Activated T-helper 1 cell treated with anti-CD3 and anti-CD28 coated beads, Interleukin-12 subunit alpha, Interleukin-12 subunit beta, Interleukin-2, Interleukin-4 antibody, amounts not matched to agents 30 ng/mL and 10 ng/mL and 1 ng/mL, durations not matched to agents 14 hours and 24 hours and 36 hours (primary cell): Measurements from ENCODE around the gene OLFML2A. TPM values are rescaled to one million over a fixed set of nuclear protein-coding genes. Genes with fewer than 3 reads are reported as not detected.
A peak's percentile ranks its signal among the peaks of the same experiment; 100 is the strongest.
"Not testable (repeated sequence)": the region's sequence is repeated elsewhere in the genome, so short reads cannot be mapped to it uniquely, and the experiment has no call there.

Source experiments
- DNase-seq: peaks from one replicate; pipeline ENCODE4 v3.0.0; 2021; ENCODE audit warnings: low spot score
- H3K27ac Mint-ChIP-seq: one replicate; pipeline ENCODE4 v1.8.0; 2021; ENCODE audit warnings: mild to moderate bottlenecking, mixed read lengths
- H3K27me3 Mint-ChIP-seq: one replicate; pipeline ENCODE4 v1.8.0; 2022; ENCODE audit warnings: mild to moderate bottlenecking, moderate library complexity, mixed read lengths; ENCODE audit not compliant: insufficient read depth
- H3K36me3 Mint-ChIP-seq: one replicate; pipeline ENCODE4 v1.8.0; 2021; ENCODE audit warnings: low read depth, mixed read lengths
- H3K4me1 Mint-ChIP-seq: one replicate; pipeline ENCODE4 v1.8.0; 2021; ENCODE audit warnings: low read depth, mixed read lengths
- H3K4me3 Mint-ChIP-seq: one replicate; pipeline ENCODE4 v1.8.0; 2021; ENCODE audit warnings: mild to moderate bottlenecking, moderate library complexity, mixed read lengths
- H3K9me3 Mint-ChIP-seq: one replicate; pipeline ENCODE4 v1.8.0; 2021; ENCODE audit warnings: mixed read lengths
- intact Hi-C: fragments of 100-400 bp; cut with micrococcal nuclease; formaldehyde crosslinking; loops from one replicate; pipeline ENCODE4 v1.15.1; 2024
- total RNA-seq: library from RNA; stranded (reverse); gene quantifications from 2 replicates; pipeline ENCODE4 v1.2.3, GENCODE V29; 2022

The OLFML2A gene
- not detected in 2 replicates for total RNA-seq

GRCh38 chr9:124776954-124777648 lies at the start of gene OLFML2A:
Gene OLFML2A, plus strand, starts transcription at chr9:124777133. Its CDS starts 138 bp downstream, at chr9:124777271.
- Mint-ChIP-seq H3K4me1 (peaks cover 30% of the 10 kb centered on the region), H3K27ac (no peak within 1 kb of the TSS), H3K27me3 (peaks cover 41% of the 10 kb centered on the region), H3K36me3 (no peaks in the 10 kb centered on the region), H3K4me3 (peak within 1 kb of the TSS; percentile 71), H3K9me3 (no peaks in the 10 kb centered on the region)
- DNase-seq, result no peak
- intact Hi-C loops, result no loop called here

GRCh38 chr9:124730772-124731171 lies 46.2 kb upstream of the OLFML2A start:
- Mint-ChIP-seq H3K27me3 (peaks cover 2% of the 10 kb centered on the region), H3K36me3 (no peaks in the 10 kb centered on the region), H3K9me3 (no peaks in the 10 kb centered on the region), H3K4me1 (peaks cover 30% of the 10 kb centered on the region), H3K4me3 (no peak overlapping the region), H3K27ac (no peak overlapping the region)
- intact Hi-C loops, result no loop called here
- no peak for DNase-seq

DNA sequence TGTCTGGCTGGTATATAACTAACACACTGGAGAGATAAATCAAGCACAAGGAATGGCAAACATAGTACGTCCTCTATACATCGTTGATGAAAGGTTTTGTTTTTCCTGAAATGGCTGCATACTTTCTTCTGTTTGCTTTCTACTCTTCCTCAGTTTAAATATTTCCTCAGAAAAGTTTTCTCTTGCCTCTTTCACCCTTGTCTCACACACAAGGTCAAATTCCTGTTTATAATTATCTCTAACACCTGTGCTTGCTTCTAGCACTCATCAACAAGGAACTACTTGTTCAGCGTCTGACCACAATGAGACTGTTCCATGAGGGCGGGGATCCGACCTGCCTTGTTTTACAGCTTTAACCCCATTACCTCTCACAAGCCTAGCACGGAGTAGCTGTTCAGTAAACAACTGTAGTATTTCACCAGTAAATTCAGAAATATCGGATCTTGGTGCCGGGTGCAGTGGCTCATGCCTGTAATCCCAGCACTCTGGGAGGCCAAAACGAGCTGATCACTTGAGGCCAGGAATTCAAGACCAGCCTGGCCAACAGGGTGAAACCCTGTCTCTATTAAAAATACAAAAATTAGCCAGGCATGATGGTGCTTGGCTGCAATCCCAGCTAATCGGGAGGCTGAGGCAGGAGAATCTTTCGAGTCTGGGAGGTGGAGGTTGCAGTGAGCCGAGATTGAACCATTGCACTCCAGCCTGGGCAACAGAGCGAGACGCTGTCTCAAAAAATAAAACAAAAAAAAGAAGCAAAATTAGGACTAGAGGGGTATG lies 42.8 kb upstream of the OLFML2A start:
- no peaks in the 10 kb centered on the region for H3K36me3 Mint-ChIP-seq
- DNase-seq, result no peak
- no peak overlapping the region for H3K4me3 Mint-ChIP-seq
- peaks cover 2% of the 10 kb centered on the region for H3K27me3 Mint-ChIP-seq
- intact Hi-C loops, result no loop called here
- no peaks in the 10 kb centered on the region for H3K9me3 Mint-ChIP-seq
- H3K4me1 Mint-ChIP-seq, result peaks cover 22% of the 10 kb centered on the region
- no peak overlapping the region for H3K27ac Mint-ChIP-seq

DNA sequence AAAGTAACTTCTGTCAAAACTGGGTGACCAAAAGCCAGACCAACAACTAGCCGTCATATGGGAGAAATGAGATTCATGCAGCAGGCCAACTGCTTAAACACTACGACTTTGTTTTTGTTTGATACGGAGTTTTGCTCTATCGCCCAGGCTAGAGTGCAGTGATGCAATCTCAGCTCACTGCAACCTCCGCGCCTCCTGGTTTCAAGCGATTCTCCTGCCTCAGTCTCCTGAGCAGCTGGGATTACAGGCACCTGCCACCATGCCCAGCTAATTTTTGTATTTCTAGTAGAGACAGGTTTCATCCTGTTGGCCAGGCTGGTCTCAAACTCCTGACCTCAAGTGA lies 42.2 kb upstream of the OLFML2A start:
- H3K27ac Mint-ChIP-seq, H3K36me3 Mint-ChIP-seq, H3K27me3 Mint-ChIP-seq, H3K9me3 Mint-ChIP-seq, DNase-seq, H3K4me3 Mint-ChIP-seq: not testable (repeated sequence)
- peaks cover 22% of the 10 kb centered on the region for H3K4me1 Mint-ChIP-seq
- intact Hi-C loops, result loop anchor here (1.0 kb wide), 1 partner anchor 22 kb away; no protein-coding TSS in a partner anchor

DNA sequence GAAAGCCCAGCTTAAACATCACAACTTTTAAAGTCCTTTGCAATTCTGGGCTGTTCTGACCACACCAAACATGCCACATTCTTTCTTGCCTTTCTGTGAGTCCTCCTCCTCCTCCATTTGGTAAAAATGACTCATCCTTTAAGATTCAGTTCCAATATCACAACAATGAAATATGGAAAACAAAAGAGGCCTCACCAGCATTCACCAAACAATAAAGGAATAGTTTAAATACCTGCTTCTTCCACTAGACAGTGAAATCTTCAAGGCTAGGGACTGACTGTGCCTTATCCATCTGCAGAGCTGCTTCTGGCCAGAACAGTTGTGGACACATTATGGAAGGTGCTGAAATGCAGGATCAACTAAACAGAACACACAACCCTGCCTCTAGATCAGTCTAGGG lies 41.8 kb upstream of the OLFML2A start:
- Mint-ChIP-seq H3K27ac (peak overlapping the region; percentile 61), H3K4me1 (peaks cover 25% of the 10 kb centered on the region), H3K36me3 (no peaks in the 10 kb centered on the region), H3K27me3 (peaks cover 2% of the 10 kb centered on the region), H3K9me3 (no peaks in the 10 kb centered on the region), H3K4me3 (no peak overlapping the region)
- no peak for DNase-seq
- intact Hi-C loops, result loop anchor here (1.0 kb wide), 1 partner anchor 23 kb away; no protein-coding TSS in a partner anchor

- intact Hi-C loops, H3K27ac Mint-ChIP-seq, H3K36me3 Mint-ChIP-seq, DNase-seq, H3K4me3 Mint-ChIP-seq, H3K27me3 Mint-ChIP-seq, H3K9me3 Mint-ChIP-seq: not testable (repeated sequence)
- H3K4me1 Mint-ChIP-seq, result peaks cover 27% of the 10 kb centered on the region
Measured at GRCh38 chr9:124738075-124738474, 38.9 kb upstream of the OLFML2A start.

GRCh38 chr9:124739360-124739759 lies 37.6 kb upstream of the OLFML2A start:
- H3K27me3 Mint-ChIP-seq, result no peaks in the 10 kb centered on the region
- intact Hi-C loops, result no loop called here

DNA sequence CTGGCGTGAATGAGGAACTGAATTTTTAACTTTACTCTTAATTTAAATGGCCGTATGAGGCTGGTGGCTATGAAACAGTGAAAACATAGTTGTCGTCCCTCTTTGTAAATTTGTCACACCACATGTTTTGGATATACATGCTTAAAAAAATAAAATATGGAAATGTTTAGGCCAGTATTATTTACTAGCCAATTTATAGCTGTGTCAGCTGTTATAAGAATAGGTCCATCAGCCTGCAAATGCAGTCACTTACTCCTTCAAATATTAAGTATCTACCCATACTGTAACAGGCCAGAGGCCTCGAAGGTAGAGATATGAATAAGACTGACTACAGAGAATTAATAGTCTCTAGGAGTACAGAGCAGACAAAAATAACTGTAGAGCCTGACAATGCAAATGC lies 35.8 kb upstream of the OLFML2A start:
- Mint-ChIP-seq H3K4me1 (peaks cover 5% of the 10 kb centered on the region), H3K36me3 (no peaks in the 10 kb centered on the region), H3K4me3 (no peak overlapping the region), H3K27me3 (no peaks in the 10 kb centered on the region), H3K9me3 (no peaks in the 10 kb centered on the region), H3K27ac (no peak overlapping the region)
- DNase-seq, result no peak
- intact Hi-C loops, result no loop called here

More at GRCh38 chr9:124739360-124739759, 37.6 kb upstream of the OLFML2A start:
- Mint-ChIP-seq H3K4me3 (no peak overlapping the region), H3K9me3 (no peaks in the 10 kb centered on the region), H3K27ac (no peak overlapping the region), H3K36me3 (no peaks in the 10 kb centered on the region), H3K4me1 (peaks cover 21% of the 10 kb centered on the region)
- no peak for DNase-seq

DNA sequence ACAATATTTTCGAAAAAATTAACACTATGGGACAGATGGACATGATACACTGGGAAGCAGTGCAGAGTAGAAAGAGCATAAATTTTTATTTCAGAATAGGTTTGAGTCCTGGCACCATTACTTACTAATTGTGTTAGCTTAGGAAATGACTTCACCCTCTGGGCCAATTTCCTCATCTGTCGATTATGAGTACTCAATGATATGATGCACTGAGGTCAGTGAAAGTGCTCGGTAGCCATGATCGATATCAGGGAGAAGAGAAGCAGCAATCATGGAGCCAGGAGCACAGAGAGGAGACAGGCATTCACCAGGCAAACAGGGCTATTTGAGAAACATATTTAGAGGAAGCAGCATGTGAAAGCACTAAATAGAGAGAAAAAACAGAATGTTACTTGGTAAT lies 35.3 kb upstream of the OLFML2A start:
- no peaks in the 10 kb centered on the region for H3K36me3 Mint-ChIP-seq
- H3K27ac Mint-ChIP-seq, result no peak overlapping the region
- no peak for DNase-seq
- intact Hi-C loops, result no loop called here
- no peaks in the 10 kb centered on the region for H3K27me3 Mint-ChIP-seq
- H3K9me3 Mint-ChIP-seq, result no peaks in the 10 kb centered on the region
- no peak overlapping the region for H3K4me3 Mint-ChIP-seq
- H3K4me1 Mint-ChIP-seq, result peaks cover 5% of the 10 kb centered on the region

DNA sequence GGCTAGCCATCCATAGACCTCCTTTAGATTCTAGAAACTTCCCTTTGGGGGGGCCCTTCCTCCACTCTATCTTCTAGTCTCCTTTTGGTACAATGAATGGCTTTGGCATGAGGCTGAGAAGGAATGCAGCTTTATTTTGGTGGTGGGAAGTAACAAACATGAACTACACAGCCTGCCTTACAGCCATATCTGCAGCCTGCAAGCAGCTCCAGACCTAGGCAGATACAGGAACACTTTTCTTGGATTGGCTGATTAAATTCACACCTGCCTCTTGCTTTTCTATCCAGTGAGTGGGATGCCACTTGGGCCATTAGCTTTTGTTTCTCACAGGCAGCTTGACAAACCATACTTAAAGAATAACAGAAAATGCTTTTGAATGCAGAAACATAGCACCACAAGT lies 34.0 kb upstream of the OLFML2A start:
- Mint-ChIP-seq H3K36me3 (no peaks in the 10 kb centered on the region), H3K4me3 (no peak overlapping the region), H3K27me3 (no peaks in the 10 kb centered on the region), H3K4me1 (peaks cover 5% of the 10 kb centered on the region), H3K27ac (no peak overlapping the region), H3K9me3 (no peaks in the 10 kb centered on the region)
- DNase-seq, result no peak
- intact Hi-C loops, result no loop called here

GRCh38 chr9:124743686-124744348 lies 33.1 kb upstream of the OLFML2A start:
- no peak for DNase-seq
- Mint-ChIP-seq H3K27me3 (no peaks in the 10 kb centered on the region), H3K36me3 (no peaks in the 10 kb centered on the region), H3K4me1 (peaks cover 5% of the 10 kb centered on the region), H3K4me3 (no peak overlapping the region), H3K27ac (no peak overlapping the region), H3K9me3 (no peaks in the 10 kb centered on the region)
- intact Hi-C loops, result no loop called here

- H3K4me1 Mint-ChIP-seq, result no peaks in the 10 kb centered on the region
- no peak overlapping the region for H3K4me3 Mint-ChIP-seq
- peaks cover 3% of the 10 kb centered on the region for H3K27me3 Mint-ChIP-seq
- no peaks in the 10 kb centered on the region for H3K9me3 Mint-ChIP-seq
- no peak overlapping the region for H3K27ac Mint-ChIP-seq
- no peaks in the 10 kb centered on the region for H3K36me3 Mint-ChIP-seq
- intact Hi-C loops, result no loop called here
- no peak for DNase-seq
Measured at GRCh38 chr9:124747065-124747464, 29.9 kb upstream of the OLFML2A start.

- no peaks in the 10 kb centered on the region for H3K9me3 Mint-ChIP-seq
- H3K27ac Mint-ChIP-seq, result no peak overlapping the region
Measured at GRCh38 chr9:124749284-124749683, 27.6 kb upstream of the OLFML2A start.

More at GRCh38 chr9:124749284-124749683, 27.6 kb upstream of the OLFML2A start:
- H3K27me3 Mint-ChIP-seq, result peaks cover 10% of the 10 kb centered on the region
- H3K4me1 Mint-ChIP-seq, result no peaks in the 10 kb centered on the region
- H3K36me3 Mint-ChIP-seq, result no peaks in the 10 kb centered on the region
- H3K4me3 Mint-ChIP-seq, result no peak overlapping the region
- intact Hi-C loops, result no loop called here
- DNase-seq, result no peak
